Thyroid gland (tissue), 4 donors: Measurements from ENCODE around the gene OR2G3. TPM values are rescaled to one million over a fixed set of nuclear protein-coding genes. Genes with fewer than 3 reads are reported as not detected.
A peak's percentile ranks its signal among the peaks of the same experiment; 100 is the strongest.

Experiments
- DNase-seq, 2 donors: peaks; one replicate each; pipeline ENCODE4 v3.0.0-alpha.2; 2019
- H3K27ac ChIP-seq, 3 donors: fragments of 200-600 bp; sonication (generic); 1 replicate in 2 of 3; 2 replicates in 1 of 3; pipeline ENCODE4 v1.5.1; 2016 to 2019; ENCODE audit warnings: mild to moderate bottlenecking in 1 of 3, moderate library complexity in 1 of 3
- H3K27me3 ChIP-seq: fragments of 200-600 bp; sonication (generic); one replicate; pipeline ENCODE4 v1.5.1; 2019
- H3K36me3 ChIP-seq, 2 donors: fragments of 200-600 bp; sonication (generic); one replicate each; pipeline ENCODE4 v1.5.1; 2016 to 2019
- H3K4me1 ChIP-seq, 2 donors: fragments of 200-600 bp; sonication (generic); one replicate each; pipeline ENCODE4 v1.5.1; 2017 to 2019
- H3K4me3 ChIP-seq, 3 donors: fragments of 200-600 bp; sonication (generic); replicated peaks in 1 of 3; 1 replicate in 2 of 3; 2 replicates in 1 of 3; pipeline ENCODE4 v1.5.1; 2016; ENCODE audit warnings: mild to moderate bottlenecking in 1 of 3
- H3K9me3 ChIP-seq: fragments of 200-600 bp; sonication (generic); one replicate; pipeline ENCODE4 v1.5.1; 2017
- CTCF ChIP-seq, 6 experiments: fragments of 200-600 bp in 3 of 6; fragments of 450-650 bp in 3 of 6; sonication (generic) in 3 of 6; IDR thresholded peaks; one replicate each; pipeline ENCODE4 v1.5.1; 2016 to 2019; ENCODE audit warnings: antibody characterized with exemption in 6 of 6, mild to moderate bottlenecking in 2 of 6, inconsistent platforms in 1 of 6, moderate library complexity in 1 of 6
- POLR2A ChIP-seq, 2 donors: fragments of 450-650 bp; IDR thresholded peaks; one replicate each; pipeline ENCODE4 v1.6.1; 2017; ENCODE audit warnings: antibody characterized with exemption in 2 of 2, mild to moderate bottlenecking in 2 of 2, moderate library complexity in 1 of 2
- WGBS, 2 donors: methylation state at CpG; one replicate each; pipeline ENCODE4 v1.1.5; 2017; 5-methylcytosine and 5-hydroxymethylcytosine counted together
- intact Hi-C: fragments of 100-400 bp; cut with DNase I; formaldehyde crosslinking; loops from one replicate; pipeline ENCODE4 v1.15.1; 2023
- small RNA-seq: library from RNA; depleted of rRNA; stranded (forward); fragments of <200 nt; gene quantifications from one replicate; pipeline ENCODE3, GENCODE V24; 2016
- total RNA-seq, 4 donors: library from RNA; depleted of rRNA; stranded (reverse); fragments of >200 nt; gene quantifications; one replicate each; pipeline ENCODE4 v1.2.3, GENCODE V29; 2016

OR2G3 gene
- total RNA-seq, 4 donors from 2014 or later: not detected

- Histone ChIP-seq H3K27ac (no peak overlapping the region), H3K36me3 (no peaks in the 10 kb centered on the region), H3K27me3 (no peaks in the 10 kb centered on the region), H3K9me3 (no peaks in the 10 kb centered on the region), H3K4me1 (peaks cover 0 to 3% of the 10 kb centered on the region in 2 donors), H3K4me3 (no peak overlapping the region)
- intact Hi-C loops: no loop called here
- 86 to 87% methylated on average over 5 of the region's 5 CpGs for WGBS, 2 donors
- no peak for DNase-seq
- TF ChIP-seq CTCF (IDR thresholded peaks at IDR 0.05) (no peak), POLR2A (IDR thresholded peaks at IDR 0.05) (no peak)
These were observed 37.4 kb downstream of the OR2G3 start for GRCh38 chr1:247642742-247643141.

GRCh38 chr1:247646867-247647266 lies 41.5 kb downstream of the OR2G3 start:
- peaks cover 0 to 9% of the 10 kb centered on the region in 2 donors for H3K4me1 ChIP-seq
- H3K9me3 ChIP-seq: no peaks in the 10 kb centered on the region
- no peak overlapping the region for H3K27ac ChIP-seq
- DNase-seq: no peak
- WGBS, 2 donors: 90 to 96% methylated on average over 4 of the region's 4 CpGs
- TF ChIP-seq CTCF (IDR thresholded peaks at IDR 0.05): no peak
- TF ChIP-seq POLR2A (IDR thresholded peaks at IDR 0.05): no peak
- H3K36me3 ChIP-seq: no peaks in the 10 kb centered on the region
- no peak overlapping the region for H3K4me3 ChIP-seq
- no peaks in the 10 kb centered on the region for H3K27me3 ChIP-seq
- intact Hi-C loops: no loop called here

- peaks cover 0 to 9% of the 10 kb centered on the region in 2 donors for H3K4me1 ChIP-seq
- intact Hi-C loops: no loop called here
- no peak for TF ChIP-seq CTCF (IDR thresholded peaks at IDR 0.05)
- TF ChIP-seq POLR2A (IDR thresholded peaks at IDR 0.05): no peak
- 1 to 2% methylated on average over 2 of the region's 2 CpGs for WGBS, 2 donors
- no peaks in the 10 kb centered on the region for H3K36me3 ChIP-seq
- peak; percentile 50 to 59 for DNase-seq
- no peaks in the 10 kb centered on the region for H3K9me3 ChIP-seq
- no peak overlapping the region for H3K4me3 ChIP-seq
- no peaks in the 10 kb centered on the region for H3K27me3 ChIP-seq
- no peak overlapping the region for H3K27ac ChIP-seq
These were observed 42.5 kb downstream of the OR2G3 start for GRCh38 chr1:247647864-247648263.

- Histone ChIP-seq H3K27ac (no peak overlapping the region), H3K27me3 (no peaks in the 10 kb centered on the region), H3K4me1 (peaks cover 0 to 3% of the 10 kb centered on the region in 2 donors), H3K9me3 (no peaks in the 10 kb centered on the region), H3K4me3 (no peak overlapping the region), H3K36me3 (no peaks in the 10 kb centered on the region)
- no peak for TF ChIP-seq POLR2A (IDR thresholded peaks at IDR 0.05)
- DNase-seq: no peak
- intact Hi-C loops: no loop called here
- WGBS, 2 donors: 97% methylated on average over 1 of the region's 1 CpG
These were observed 47.7 kb downstream of the OR2G3 start for GRCh38 chr1:247653040-247653439.

Small RNAs within 50 kb of the gene (small RNA-seq; reads per million reads assigned to genes)
- gene RF00026: not detected

Other genes with a start within 250 kb of the OR2G3 start
- gene NLRP3, start 189.4 kb upstream of the OR2G3 start, total RNA-seq: 1 to 10 TPM in 1 of 4 donors, under 1 TPM in 3; 0.54 to 2.3 (median 0.75) TPM
- not detected for gene OR2B11, start 147.5 kb upstream of the OR2G3 start, total RNA-seq
- not detected for gene OR2C3, start 69.1 kb upstream of the OR2G3 start, total RNA-seq
- gene GCSAML, start 56.5 kb upstream of the OR2G3 start, total RNA-seq: under 1 TPM in 1 of 4 donors, not detected in 3; 0.13 TPM
- not detected for gene OR2G2, start 17.2 kb upstream of the OR2G3 start, total RNA-seq
- gene OR13G1, start 74.2 kb downstream of the OR2G3 start, total RNA-seq: not detected
- gene OR6F1, start 111.1 kb downstream of the OR2G3 start, total RNA-seq: not detected
- gene OR14K1, start 133.0 kb downstream of the OR2G3 start, total RNA-seq: 1 to 10 TPM in 1 of 4 donors, not detected in 3; 1.1 TPM
- gene OR14A2, start 142.6 kb downstream of the OR2G3 start, total RNA-seq: not detected
- gene OR1C1, start 155.0 kb downstream of the OR2G3 start, total RNA-seq: not detected
- not detected for gene OR14A16, start 218.5 kb downstream of the OR2G3 start, total RNA-seq
- under 1 TPM in 1 of 4 donors, not detected in 3; 0.68 TPM for gene OR11L1, start 236.3 kb downstream of the OR2G3 start, total RNA-seq